ENCODE data around the gene SLC35G1.

DNA sequence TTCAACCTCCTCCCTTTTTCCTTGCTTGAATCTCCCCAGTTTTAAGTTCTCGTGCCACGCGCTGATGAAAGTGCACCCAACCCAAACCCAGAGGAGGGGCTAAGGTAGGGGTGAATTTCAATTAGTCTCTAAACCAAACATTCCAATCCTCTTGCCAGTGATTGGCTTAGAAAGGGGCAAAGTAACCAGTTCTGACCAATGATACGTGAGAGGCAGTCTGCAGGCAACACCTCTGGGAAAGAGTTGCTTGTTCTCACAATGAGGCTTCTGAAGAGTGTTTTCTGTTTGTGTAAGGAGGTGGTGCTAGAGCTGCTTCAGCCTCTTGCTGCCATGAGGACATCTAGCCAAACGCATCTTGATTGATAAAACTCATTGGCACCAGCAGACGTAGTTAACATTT lies 21.8 kb downstream of the SLC35G1 start:
- TF ChIP-seq ZNF565 (CRISPR knock-in tag; conservative IDR thresholded peaks at IDR 0.05; ENCODE audit: low read depth) (no peak), TCF4 (CRISPR knock-in tag; IDR thresholded peaks at IDR 0.05; ENCODE audit: borderline replicate concordance) (no peak), ZFP30 (CRISPR knock-in tag; IDR thresholded peaks at IDR 0.05) (no peak), RARB (CRISPR knock-in tag; IDR thresholded peaks at IDR 0.05) (no peak), PATZ1 (CRISPR knock-in tag; IDR thresholded peaks at IDR 0.05; ENCODE audit: borderline replicate concordance) (no peak), OSR1 (CRISPR knock-in tag; IDR thresholded peaks at IDR 0.05) (no peak), CSDC2 (CRISPR knock-in tag; IDR thresholded peaks at IDR 0.05) (no peak), GLIS3 (CRISPR knock-in tag; IDR thresholded peaks at IDR 0.05) (no peak), ZFP3 (CRISPR knock-in tag; IDR thresholded peaks at IDR 0.05) (no peak), TOX (CRISPR knock-in tag; IDR thresholded peaks at IDR 0.05; ENCODE audit: borderline replicate concordance) (no peak), ESRRG (CRISPR knock-in tag; IDR thresholded peaks at IDR 0.05) (no peak), POU6F1 (CRISPR knock-in tag; IDR thresholded peaks at IDR 0.05; ENCODE audit: borderline replicate concordance, low read depth) (no peak)
- TF ChIP-seq, protein P1, sequence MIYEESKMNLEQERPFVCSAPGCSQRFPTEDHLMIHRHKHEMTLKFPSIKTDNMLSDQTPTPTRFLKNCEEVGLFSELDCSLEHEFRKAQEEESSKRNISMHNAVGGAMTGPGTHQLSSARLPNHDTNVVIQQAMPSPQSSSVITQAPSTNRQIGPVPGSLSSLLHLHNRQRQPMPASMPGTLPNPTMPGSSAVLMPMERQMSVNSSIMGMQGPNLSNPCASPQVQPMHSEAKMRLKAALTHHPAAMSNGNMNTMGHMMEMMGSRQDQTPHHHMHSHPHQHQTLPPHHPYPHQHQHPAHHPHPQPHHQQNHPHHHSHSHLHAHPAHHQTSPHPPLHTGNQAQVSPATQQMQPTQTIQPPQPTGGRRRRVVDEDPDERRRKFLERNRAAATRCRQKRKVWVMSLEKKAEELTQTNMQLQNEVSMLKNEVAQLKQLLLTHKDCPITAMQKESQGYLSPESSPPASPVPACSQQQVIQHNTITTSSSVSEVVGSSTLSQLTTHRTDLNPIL (CRISPR knock-in tag; IDR thresholded peaks at IDR 0.05; ENCODE audit: low read depth), result no peak
